HG03064 (cell line): Measurements from ENCODE around the gene SNU13.
"Not testable (repeated sequence)": the region's sequence is repeated elsewhere in the genome, so short reads cannot be mapped to it uniquely, and the experiment has no call there.

Source experiments
- ATAC-seq: cut with Tn5 transposase; IDR thresholded peaks from one replicate; pipeline ENCODE4 v1.9.1; 2021; ENCODE audit warnings: low read depth; ENCODE audit not compliant: unreplicated experiment

SNU13 gene

DNA sequence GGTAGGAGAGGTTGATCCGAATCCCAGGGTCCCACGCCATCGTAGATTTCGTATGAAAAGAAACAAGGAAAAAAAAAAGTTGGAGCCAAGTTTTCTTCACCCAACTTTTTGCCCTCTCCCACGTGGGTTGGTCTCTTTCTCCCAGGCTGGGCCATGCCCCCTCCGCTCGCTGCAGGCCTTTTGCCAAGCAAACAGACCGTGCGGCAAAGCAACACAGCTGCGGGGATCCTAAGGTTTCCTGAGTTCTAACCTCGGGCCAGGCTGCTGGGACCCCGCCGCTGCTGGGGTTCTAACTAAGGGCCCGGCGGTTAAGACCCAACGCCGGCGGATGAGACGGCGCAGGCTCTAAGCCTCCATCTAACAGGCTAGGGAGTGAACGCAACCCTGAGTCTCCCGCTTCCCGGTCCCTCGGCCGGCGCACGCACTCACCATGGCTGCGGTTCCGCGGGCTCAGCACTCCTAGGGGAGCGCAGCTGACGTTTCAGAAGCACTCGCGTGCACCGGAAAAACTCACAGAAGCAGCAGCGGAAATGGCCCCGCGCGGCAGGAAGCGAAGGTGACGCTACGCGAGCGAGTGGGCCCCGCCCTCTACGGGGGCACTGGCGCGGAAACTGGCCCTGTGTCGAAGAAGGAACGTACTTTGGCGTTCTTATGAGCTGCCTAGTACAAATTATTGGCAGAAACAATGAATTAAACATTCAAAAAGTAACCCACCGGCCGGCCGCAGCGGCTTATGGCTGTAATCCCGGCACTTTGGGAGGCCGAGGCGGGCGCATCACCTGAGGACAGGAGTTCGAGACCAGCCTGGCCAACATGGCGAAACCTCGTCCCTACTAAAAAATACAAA, at the start of gene SNU13:
Gene SNU13 (minus strand): TSS at position 503 of the 847 bp plus-strand sequence. CDS start 71 bp downstream, at position 432.
- peak; percentile 57 for ATAC-seq

DNA sequence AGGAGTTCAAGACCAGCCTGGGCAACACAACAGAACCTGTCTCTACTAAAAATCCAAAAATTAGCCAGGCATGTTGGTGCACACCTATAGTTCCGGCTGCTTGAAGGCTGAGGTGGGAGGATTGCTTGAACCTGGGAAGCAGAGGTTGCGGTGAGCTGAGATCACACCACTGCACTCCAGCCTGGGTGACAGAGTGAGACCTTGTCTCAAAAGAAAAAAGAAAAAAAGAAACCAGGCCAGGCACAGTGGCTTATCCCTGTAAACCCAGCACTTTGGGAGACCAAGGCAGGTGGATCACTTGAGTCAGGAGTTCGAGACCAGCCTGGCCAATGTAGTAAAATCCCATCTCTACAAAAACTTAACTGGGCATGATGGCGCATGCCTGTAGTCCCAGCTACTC, 44.6 kb upstream of the SNU13 start:
- not testable (repeated sequence) for ATAC-seq

DNA sequence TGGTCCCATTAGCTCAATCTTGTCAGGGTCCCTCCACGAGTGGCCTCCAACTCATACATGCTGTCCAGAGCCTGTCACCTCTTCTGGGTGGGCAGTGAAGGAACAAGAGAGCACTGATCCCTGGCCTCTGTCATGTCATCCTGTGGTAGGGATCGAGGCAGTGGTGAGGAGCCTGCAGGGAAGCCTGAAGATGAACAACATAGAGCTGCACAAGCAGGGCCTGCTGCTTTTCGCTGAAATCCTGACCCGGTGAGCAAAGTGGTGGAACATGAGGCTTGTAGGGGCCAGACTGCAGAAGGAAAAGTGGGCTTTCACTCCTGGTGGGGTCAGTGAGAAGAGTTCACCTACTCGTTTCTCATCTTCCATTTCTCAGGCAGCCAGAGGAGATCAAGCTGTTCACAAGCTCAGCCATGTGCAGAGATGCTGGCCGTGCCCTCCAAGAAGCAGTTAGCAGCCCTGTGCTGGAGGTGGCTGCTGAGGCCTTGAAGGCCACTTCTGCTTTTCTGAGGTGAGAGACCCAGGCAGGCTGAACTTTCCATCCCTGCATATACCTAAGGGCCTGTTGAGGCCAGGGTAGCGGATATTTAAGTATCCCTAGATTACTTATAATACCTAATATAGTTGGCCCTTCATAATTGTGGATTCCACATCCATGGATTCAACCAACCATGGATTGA, 43.6 kb upstream of the SNU13 start:
- no peak for ATAC-seq

DNA sequence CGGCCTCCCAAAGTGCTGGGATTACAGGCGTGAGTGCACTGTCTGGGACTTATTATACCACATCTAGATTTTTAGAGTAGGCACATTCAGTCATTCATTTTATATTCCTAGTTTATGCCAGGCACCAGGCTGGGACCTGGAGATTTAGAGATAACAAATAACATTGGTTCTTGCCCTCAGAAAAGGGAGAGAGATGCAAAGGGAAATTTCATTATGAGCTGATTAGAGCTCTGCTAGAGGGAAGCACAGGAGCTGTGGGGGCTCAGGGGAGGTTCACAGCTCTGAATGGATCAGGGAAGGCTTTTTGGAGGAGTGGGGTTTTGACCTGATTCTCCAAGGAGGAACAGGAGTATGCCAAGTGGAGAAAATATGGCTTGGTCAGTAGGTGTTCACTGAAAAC, 42.9 kb upstream of the SNU13 start:
- ATAC-seq, result no peak

DNA sequence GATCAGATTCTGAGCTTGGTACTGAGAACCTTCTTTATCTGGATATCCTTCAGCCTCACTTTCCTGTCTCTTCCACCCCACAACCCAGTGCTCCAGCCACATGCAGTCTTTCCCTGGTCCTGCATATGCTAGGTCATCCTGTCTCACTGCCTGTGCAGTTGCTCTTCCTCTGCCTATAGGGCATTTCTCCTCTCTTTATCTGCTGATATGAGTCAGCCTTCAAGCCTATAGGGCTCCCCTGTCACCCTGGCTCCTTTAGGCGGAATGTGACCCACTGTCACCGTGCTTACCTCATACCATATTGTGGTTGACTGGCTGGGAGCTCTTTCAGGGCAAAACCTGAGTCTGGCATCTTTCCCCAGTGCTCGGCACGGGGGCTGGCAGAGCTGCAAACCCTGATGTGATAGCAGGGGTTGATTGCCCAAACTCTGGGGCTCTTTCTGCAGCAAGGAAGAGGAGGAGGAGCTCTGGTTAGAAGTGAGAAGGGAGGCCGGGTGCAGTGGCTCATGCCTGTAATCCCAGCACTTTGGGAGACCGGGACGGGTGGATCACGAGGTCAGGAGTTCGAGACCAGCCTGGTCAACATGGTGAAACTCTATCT, 36.9 kb upstream of the SNU13 start:
- ATAC-seq, result no peak

DNA sequence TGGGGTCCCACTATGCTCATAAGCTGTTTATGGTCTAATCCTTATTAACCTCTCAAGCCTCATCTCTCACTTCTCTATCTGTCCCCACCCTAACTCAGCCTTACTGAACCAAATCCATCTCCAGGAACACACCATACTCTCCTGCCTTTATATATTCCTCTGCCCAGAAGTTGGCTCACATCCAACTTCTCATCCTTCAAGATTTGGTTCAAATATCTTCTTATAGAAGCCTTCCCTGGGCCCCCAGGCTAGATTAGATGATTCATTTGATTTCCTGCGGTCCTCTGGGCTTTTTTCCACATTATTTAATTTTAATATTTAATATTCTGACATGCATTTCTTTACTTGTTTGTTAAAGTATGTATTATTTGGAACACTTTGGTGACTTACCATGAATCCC, 33.8 kb upstream of the SNU13 start:
- ATAC-seq, result no peak

DNA sequence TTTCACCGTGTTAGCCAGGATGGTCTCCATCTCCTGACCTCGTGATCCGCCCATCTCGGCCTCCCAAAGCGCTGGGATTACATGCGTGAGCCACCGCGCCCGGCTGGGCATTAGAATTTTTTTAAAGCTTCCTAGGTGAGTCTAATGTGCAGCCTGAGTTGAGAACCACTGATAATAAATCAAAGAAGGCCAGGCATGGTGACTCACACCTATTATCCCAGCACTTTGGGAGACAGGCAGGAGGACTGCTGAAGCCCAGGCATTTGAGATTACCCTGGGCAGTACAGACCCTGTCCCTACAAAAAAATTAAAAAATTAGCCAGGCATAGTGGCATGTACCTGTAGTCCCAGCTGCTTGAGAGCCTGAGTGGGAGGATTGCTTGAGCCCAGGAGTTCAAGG, 24.3 kb upstream of the SNU13 start:
- ATAC-seq, result no peak

DNA sequence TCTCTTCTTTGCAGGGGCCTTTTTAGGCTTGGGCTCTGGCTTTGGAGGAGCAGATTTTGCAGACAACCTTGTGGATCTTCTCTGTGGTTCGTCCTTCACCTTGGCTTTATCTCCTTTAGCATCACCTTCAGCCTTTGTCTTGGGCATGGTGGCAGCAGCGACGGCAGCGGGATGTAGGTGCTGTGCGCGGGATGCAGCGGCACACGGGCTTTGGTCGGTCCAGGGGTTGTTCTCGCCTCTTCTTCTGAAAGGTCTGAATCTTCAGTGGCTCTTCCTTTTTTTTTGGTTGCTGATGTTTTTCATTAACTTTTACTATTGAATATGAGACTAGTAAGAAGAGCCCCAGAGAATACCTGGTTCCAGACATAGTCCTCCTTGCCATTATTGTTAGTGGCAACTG, 20.7 kb upstream of the SNU13 start:
- no peak for ATAC-seq

DNA sequence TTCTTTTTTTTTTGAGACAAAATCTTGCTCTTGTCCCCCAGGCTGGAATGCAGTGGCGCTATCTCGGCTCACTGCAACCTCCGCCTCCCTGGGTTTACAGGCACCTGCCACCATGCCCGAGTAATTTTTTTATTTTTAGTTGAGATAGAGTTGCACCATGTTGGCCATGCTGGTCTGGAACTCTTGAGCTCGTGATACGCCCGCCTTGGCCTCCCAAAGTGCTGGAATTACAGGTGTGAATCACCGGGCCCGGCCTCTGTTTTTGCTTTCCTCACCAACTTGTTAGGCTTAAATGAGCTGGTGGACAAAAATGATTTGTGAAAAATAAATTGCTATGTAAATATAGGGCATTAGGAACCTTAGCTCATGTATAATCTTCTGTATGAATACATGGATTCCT, 14.1 kb upstream of the SNU13 start:
- ATAC-seq, result no peak

DNA sequence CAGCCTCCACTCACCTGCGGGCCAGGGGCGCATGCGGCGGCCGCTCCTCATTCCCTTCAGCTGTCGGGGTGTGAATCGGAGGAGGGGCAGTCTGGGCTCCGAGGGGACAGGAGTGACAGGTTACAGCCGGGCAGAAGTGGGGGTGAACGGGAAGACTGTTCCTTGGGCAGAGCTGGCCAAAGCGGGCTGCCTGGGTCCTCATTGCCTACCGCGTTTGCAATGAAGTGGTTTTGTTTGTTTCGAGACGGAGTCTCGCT, 11.4 kb upstream of the SNU13 start:
- no peak for ATAC-seq

DNA sequence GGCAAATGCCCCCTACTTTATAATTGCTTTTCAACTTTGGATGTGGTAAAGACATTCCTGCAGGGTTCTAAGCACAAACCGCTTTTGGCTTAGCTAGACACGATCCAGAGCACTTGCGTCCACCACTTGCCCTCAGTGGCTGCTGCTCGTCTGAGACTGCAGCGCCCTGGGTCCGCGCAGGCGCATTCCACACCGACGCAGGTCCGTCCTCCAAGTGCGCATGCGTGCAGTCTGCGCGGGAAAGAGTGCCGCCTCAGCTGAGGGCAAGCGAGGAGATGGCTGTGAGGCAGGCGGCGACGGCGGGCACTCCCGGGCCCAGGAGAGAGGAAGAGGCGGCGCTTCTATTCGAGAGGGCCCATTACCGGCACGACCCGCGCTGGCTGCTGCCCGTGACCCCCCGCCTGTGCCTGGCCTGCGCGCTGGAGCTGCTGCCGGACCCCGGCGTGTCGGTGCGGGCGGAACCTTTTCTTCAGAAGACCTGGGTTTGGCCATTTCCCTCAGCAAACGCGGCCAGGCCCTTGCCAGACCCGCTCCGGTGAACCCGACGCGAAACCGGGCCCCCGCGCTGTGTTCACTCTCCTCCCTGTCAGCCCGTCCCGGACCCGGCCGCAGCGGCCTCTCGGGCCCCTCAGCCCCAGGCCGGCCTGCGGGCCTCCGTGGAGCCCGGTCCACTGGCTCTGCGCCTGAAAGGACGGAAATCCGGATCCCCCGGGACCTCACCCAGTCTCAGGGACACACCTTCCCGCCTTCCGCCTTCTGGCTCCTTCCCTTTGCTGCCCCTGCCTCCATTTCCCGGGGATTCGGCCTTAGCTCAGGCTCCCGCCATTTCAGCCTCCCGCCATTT, 10.8 kb upstream of the SNU13 start, which contains the start of gene MEI1:
Gene MEI1 (plus strand): TSS at position 240 of the 844 bp plus-strand sequence. CDS start 36 bp downstream, at position 276.
- no peak for ATAC-seq

DNA sequence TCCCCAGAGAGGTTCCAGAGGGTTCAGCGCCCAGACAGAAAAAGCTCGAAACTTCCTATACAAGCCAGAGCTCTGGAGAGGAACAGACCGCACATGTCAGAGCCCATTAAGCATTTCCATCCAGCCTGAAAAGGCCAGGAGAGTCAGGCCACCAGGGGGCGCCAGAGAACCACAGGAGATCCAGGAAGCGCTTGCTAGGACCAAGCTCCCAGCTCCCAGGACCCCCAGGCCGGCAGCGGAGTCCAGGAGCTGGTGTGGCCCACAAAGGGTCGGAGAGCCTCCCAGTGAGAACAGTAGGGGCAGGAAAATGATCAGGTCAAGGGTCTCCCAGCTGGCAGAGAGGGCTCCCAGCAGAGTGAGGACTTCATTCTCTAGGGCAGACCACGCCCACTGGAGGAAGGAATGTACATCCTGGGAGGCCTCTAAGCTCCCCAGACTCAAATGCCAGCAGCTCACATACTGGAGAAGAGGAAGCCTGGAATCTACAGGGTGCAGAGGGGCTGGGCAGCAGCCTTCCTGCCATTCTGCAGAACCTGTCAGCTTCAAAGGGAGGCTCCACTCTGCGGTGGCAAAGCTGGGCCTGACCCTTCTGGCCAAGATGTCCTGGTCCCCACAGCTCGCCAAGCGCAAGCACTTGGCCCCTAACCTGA, 8.6 kb upstream of the SNU13 start:
- no peak for ATAC-seq

DNA sequence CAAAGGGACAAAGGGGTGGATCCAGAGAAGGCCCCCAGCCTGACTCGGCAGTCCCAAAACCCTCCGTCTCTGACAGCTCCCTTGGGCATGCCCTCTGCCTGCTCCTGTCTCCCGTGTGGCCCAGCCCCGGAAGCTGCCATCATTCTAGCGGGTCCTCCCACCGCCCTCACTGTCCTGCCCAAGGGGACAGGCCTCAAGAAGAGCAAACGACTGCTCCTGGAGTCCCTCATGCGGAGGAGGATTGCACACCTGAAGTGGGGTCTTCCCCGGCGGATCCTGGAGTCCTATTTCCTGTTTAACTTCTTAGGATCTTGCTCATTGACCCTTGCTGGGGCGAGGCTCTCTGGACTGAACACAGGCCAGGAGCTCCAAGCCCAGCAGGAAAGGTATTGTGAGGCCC, 8.0 kb upstream of the SNU13 start:
- no peak for ATAC-seq

DNA sequence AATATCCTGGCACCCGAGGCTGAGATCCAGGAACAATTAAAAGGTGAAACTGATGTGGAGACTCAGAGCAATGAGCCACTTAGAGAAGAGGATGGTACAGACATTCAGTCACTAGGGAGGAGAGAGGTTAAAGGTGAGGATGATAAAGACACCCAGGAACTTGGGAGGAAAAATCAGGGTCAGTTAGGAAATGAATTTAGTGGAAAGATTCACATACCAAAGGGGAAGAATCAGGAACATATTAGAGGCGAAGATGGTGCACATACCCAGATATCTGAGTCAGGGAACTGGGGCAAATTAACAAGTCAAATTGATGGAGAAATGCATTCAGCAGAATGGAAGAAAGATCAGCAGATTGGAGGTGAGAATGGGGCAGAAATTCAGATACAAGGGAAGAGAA, 6.5 kb upstream of the SNU13 start:
- no peak for ATAC-seq

DNA sequence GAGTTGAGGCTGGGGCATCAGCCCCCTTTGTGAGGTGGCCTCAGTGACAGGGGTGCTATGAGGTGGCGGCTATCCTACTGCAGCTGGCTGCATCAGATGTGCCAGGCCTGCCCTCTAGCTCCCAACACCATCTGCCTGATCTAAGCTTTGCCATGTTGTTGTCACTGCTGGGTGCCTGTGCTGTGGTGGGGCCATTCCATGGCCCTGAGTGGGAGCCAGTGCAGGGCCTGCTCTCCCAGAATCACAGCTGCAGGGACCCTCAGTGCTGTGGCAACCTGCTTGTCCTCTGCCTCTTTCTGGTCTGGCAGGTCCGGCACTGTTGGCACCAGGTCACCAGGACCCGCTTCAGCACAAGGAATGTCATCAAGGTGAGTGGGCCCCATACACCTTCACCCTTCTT, 1.8 kb upstream of the SNU13 start:
- ATAC-seq, result no peak

DNA sequence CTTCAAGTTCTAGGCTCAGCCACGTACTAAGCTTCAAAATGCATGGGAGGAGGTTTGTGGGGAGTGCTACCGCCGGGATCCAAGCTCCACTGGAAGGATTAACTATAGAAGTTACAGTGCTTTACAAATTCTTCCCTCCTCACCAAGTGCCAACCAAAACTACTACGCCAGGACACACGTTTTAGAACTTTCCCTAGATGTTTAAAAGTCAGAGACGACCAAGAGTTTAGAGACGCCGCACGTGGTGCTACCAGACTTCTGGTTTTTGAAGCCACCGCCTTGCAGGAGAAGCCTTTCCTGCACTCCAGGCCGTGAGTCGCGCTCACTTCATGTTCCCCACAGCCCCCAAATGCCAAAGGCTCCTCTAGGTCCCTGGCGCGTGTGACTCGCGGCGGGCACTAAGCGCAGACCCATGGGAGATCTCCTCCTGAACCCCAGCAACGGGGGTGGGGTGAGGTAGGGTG, 734 bp downstream of the SNU13 start:
- no peak for ATAC-seq

DNA sequence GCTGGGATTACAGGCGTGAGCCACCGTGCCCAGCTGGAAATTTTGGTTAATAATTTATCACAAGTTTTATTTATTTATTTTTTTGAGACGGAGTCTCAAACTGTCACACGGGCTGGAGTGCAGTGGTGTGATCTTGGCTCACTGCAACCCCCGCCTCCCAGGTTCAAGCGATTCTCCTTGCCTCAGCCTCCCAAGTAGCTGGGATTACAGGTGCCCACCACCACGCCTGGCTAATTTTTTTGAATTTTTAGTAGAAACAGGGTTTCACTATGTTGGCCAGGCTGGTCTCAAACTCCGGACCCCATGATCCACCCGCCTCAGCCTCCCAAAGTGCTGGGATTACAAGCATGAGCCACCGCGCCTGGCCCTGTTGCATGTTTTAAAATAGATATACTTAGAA, 1.8 kb downstream of the SNU13 start:
- ATAC-seq, result not testable (repeated sequence)

DNA sequence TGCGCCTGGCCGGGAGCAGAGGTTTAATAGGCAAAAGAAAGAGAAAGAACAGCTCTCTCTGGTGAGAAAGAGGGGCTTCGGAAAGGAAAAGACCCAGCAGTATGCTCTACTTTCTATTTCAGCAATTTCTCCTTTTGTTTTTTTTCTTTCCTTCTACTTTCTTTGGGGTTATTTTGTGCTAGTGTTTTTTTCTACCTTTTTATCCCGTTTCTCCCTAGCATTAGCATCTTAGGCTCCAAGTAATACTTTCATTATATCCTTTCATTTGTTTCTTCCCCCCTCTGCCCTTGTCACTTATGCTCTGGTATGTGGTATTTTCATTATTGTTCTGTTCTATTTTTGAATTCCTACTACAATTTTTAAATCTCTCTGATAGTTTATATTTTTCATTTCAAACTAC, 4.5 kb downstream of the SNU13 start:
- no peak for ATAC-seq

DNA sequence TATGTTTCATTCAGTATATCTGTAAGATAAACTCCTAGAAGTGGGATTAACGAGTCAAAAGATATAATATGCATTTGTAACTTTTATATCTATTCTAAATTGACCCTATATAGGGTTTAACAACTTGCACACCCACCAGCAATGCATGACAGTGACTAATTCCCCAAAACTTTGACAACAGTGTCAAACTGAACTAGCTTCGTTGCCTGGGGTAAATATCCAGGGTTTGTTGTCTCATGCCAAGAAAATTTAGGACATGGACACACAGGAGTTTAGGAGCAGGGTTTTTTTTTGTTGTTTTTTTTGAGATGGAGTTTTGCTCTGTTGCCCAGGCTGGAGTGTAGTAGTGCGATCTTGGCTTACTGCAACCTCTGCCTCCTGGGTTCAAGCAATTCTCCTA, 5.1 kb downstream of the SNU13 start:
- no peak for ATAC-seq

DNA sequence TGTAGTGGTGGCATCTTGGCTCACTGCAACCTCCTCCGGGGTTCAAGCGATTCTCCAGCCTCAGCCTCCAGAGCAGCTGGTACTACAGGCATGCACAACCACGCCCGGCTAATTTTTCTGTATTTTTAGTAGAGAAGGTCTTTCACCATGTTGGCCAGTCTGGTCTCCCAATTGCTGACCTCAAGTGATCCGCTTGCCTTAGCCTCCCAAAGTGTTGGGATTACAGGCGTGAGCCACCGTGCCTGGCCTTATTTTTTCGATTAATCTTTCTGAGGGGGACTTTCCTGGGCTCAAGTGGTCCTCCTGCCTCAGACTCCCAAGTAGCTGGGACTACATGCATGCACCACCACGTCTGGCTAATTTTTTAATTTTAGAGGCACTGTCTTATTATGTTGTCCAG, 5.6 kb downstream of the SNU13 start:
- ATAC-seq, result no peak
